Measurements from ENCODE around the gene RUNX1.

DNA sequence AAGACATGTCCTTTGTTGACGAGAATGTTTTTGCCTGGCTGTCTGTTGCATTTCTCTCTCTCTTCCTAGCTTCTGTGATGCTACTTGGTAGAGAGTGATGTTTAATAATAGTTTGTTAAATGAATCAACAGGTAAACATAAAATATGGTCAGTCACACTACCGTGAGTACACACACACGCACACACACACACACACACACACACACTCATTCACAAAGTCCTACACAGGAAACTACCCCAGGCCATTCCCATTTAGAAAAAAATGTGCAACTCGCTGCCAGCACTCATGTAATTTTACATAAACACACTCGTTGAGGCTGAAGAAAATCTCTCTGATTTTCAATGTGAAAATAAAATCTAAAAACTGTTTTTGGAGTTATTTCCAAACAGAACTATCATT, 38.7 kb downstream of the RUNX1 start:
- TF ChIP-seq, protein P1, sequence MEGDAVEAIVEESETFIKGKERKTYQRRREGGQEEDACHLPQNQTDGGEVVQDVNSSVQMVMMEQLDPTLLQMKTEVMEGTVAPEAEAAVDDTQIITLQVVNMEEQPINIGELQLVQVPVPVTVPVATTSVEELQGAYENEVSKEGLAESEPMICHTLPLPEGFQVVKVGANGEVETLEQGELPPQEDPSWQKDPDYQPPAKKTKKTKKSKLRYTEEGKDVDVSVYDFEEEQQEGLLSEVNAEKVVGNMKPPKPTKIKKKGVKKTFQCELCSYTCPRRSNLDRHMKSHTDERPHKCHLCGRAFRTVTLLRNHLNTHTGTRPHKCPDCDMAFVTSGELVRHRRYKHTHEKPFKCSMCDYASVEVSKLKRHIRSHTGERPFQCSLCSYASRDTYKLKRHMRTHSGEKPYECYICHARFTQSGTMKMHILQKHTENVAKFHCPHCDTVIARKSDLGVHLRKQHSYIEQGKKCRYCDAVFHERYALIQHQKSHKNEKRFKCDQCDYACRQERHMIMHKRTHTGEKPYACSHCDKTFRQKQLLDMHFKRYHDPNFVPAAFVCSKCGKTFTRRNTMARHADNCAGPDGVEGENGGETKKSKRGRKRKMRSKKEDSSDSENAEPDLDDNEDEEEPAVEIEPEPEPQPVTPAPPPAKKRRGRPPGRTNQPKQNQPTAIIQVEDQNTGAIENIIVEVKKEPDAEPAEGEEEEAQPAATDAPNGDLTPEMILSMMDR (IDR thresholded peaks at IDR 0.05), result no peak
- TF ChIP-seq POLR2A (IDR thresholded peaks at IDR 0.05), result no peak

Measured in right lobe of liver (tissue), 4 donors.